NCI-H1092 treated with DMSO at 0.1 percent for 48 hours (cell line): Measurements from ENCODE around the gene WDR53.
"Not testable (repeated sequence)": the region's sequence is repeated elsewhere in the genome, so short reads cannot be mapped to it uniquely, and the experiment has no call there.

Source experiments
- DNase-seq: peaks from one replicate; lab custom pipeline; 2025; lab: John Stamatoyannopoulos, UW

Gene WDR53

GRCh38 chr3:196568246-196569002 is at the start of gene WDR53, which contains the start of gene FBXO45:
TSS of gene WDR53 (minus strand) at chr3:196568554. CDS start at chr3:196561475, 7,079 bp downstream.
TSS of gene FBXO45 (plus strand) at chr3:196568660. CDS start at chr3:196568985, 325 bp downstream.
- peak; percentile 95 for DNase-seq

GRCh38 chr3:196617256-196617655 is 48.9 kb upstream of the WDR53 start:
- DNase-seq, result no peak

- DNase-seq, result not testable (repeated sequence)
These were observed 46.9 kb upstream of the WDR53 start for GRCh38 chr3:196615234-196615633.

GRCh38 chr3:196611761-196612483 is 43.6 kb upstream of the WDR53 start:
- no peak for DNase-seq

- DNase-seq, result no peak
These were observed 41.6 kb upstream of the WDR53 start for GRCh38 chr3:196609805-196610515.

- peak; percentile 44 for DNase-seq
These were observed 41.0 kb upstream of the WDR53 start for GRCh38 chr3:196609343-196609775.

- DNase-seq, result no peak
These were observed 40.3 kb upstream of the WDR53 start for GRCh38 chr3:196608693-196609092.

- DNase-seq, result no peak
These were observed 36.2 kb upstream of the WDR53 start for GRCh38 chr3:196604548-196604947.

- DNase-seq, result no peak
These were observed 35.3 kb upstream of the WDR53 start for GRCh38 chr3:196603683-196604082.

GRCh38 chr3:196602673-196603072 is 34.3 kb upstream of the WDR53 start:
- no peak for DNase-seq

- DNase-seq, result no peak
These were observed 32.0 kb upstream of the WDR53 start for GRCh38 chr3:196600359-196600758.

- DNase-seq, result no peak
These were observed 31.4 kb upstream of the WDR53 start for GRCh38 chr3:196599734-196600128.

GRCh38 chr3:196597971-196598733 is 29.8 kb upstream of the WDR53 start:
- not testable (repeated sequence) for DNase-seq

- no peak for DNase-seq
These were observed 28.0 kb upstream of the WDR53 start for GRCh38 chr3:196596355-196596754.

- DNase-seq, result no peak
These were observed 21.9 kb upstream of the WDR53 start for GRCh38 chr3:196590279-196590678.

- DNase-seq, result no peak
These were observed 16.8 kb upstream of the WDR53 start for GRCh38 chr3:196585044-196585757.

- DNase-seq, result no peak
These were observed 4.0 kb upstream of the WDR53 start for GRCh38 chr3:196572389-196572788.

- DNase-seq, result not testable (repeated sequence)
These were observed 2.0 kb upstream of the WDR53 start for GRCh38 chr3:196570332-196570731.

- peak; percentile 47 for DNase-seq
These were observed 706 bp upstream of the WDR53 start for GRCh38 chr3:196569003-196569516.

- no peak for DNase-seq
These were observed 4.6 kb downstream of the WDR53 start for GRCh38 chr3:196563721-196564225.

- no peak for DNase-seq
These were observed 8.5 kb downstream of the WDR53 start for GRCh38 chr3:196559826-196560225.
